Liver (tissue), 9 donors: ENCODE data around the gene PRTFDC1. TPM values are rescaled to one million over a fixed set of nuclear protein-coding genes. Genes with fewer than 3 reads are reported as not detected.

Experiments
- DNase-seq: peaks from one replicate; pipeline ENCODE4 v3.0.0-alpha.2; 2017; ENCODE audit warnings: low spot score
- H3K27ac ChIP-seq, 2 donors: one replicate each; pipeline ENCODE4 v1.7.0; 2013; ENCODE audit warnings: inconsistent platforms in 2 of 2, low read length in 2 of 2, control low read depth in 1 of 2, low read depth in 1 of 2, mild to moderate bottlenecking in 1 of 2
- H3K27me3 ChIP-seq, 4 donors: one replicate each; pipeline versions ENCODE4 v1.6.1 to v1.7.0; 2013; ENCODE audit warnings: low read length in 3 of 4, inconsistent platforms in 1 of 4, mild to moderate bottlenecking in 1 of 4, moderate library complexity in 1 of 4; ENCODE audit not compliant: control insufficient read depth in 4 of 4, insufficient read depth in 4 of 4
- H3K36me3 ChIP-seq, 4 donors: one replicate each; pipeline versions ENCODE4 v1.6.1 to v1.7.0; 2013; ENCODE audit warnings: low read length in 3 of 4, mild to moderate bottlenecking in 3 of 4, low read depth in 1 of 4, moderate library complexity in 1 of 4; ENCODE audit not compliant: control insufficient read depth in 4 of 4, insufficient read depth in 3 of 4
- H3K4me1 ChIP-seq, 4 donors: one replicate each; pipeline versions ENCODE4 v1.6.1 to v1.7.0; 2013; ENCODE audit warnings: low read length in 3 of 4, mild to moderate bottlenecking in 3 of 4, moderate library complexity in 1 of 4; ENCODE audit not compliant: control insufficient read depth in 4 of 4, insufficient read depth in 4 of 4
- H3K4me3 ChIP-seq, 3 donors: one replicate each; pipeline versions ENCODE4 v1.6.1 to v1.7.0; 2013; ENCODE audit warnings: low read length in 3 of 3, control low read depth in 1 of 3, low read depth in 1 of 3, mild to moderate bottlenecking in 1 of 3
- H3K9ac ChIP-seq, 2 donors: one replicate each; pipeline ENCODE4 v1.7.0; 2013; ENCODE audit warnings: low read length in 2 of 2, mild to moderate bottlenecking in 2 of 2, moderate library complexity in 2 of 2, control low read depth in 1 of 2, low read depth in 1 of 2
- H3K9me3 ChIP-seq, 4 donors: one replicate each; pipeline versions ENCODE4 v1.6.1 to v1.7.0; 2013; ENCODE audit warnings: low read length in 3 of 4; ENCODE audit not compliant: control insufficient read depth in 4 of 4
- ATF3 ChIP-seq: IDR thresholded peaks from 2 replicates; pipeline ENCODE4 v1.6.1; 2016; ENCODE audit warnings: antibody characterized with exemption
- CTCF ChIP-seq: fragments of 150-350 bp; IDR thresholded peaks from 2 replicates; pipeline ENCODE4 v1.5.1; 2017; ENCODE audit warnings: improper control_type of control experiment, low read depth, low read length; ENCODE audit not compliant: missing input control
- EGR1 ChIP-seq, 2 donors: IDR thresholded peaks; 2 replicates each; pipeline ENCODE4 v1.6.1; 2016 to 2018; ENCODE audit warnings: antibody characterized with exemption in 2 of 2, low read depth in 2 of 2
- GABPA ChIP-seq, 2 donors: IDR thresholded peaks in 1 of 2; conservative IDR thresholded peaks in 1 of 2; 2 replicates each; pipeline ENCODE4 v1.6.1; 2016; ENCODE audit warnings: antibody characterized with exemption in 2 of 2, mild to moderate bottlenecking in 1 of 2, moderate library complexity in 1 of 2
- HNF4A ChIP-seq, 2 donors: conservative IDR thresholded peaks; 2 replicates each; pipeline ENCODE4 v1.6.1; 2016; ENCODE audit warnings: antibody characterized with exemption in 2 of 2, mild to moderate bottlenecking in 2 of 2
- RAD21 ChIP-seq, 2 donors: IDR thresholded peaks; 2 replicates each; pipeline ENCODE4 v1.6.1; 2016; ENCODE audit warnings: antibody characterized with exemption in 2 of 2, mild to moderate bottlenecking in 2 of 2
- REST ChIP-seq: IDR thresholded peaks from 2 replicates; pipeline ENCODE4 v1.6.1; 2016; ENCODE audit warnings: antibody characterized with exemption, mild to moderate bottlenecking
- SP1 ChIP-seq: IDR thresholded peaks from 2 replicates; pipeline ENCODE4 v1.6.1; 2018; ENCODE audit warnings: antibody characterized with exemption, mild to moderate bottlenecking
- YY1 ChIP-seq: IDR thresholded peaks from 2 replicates; pipeline ENCODE4 v1.6.1; 2016; ENCODE audit warnings: antibody characterized with exemption, mild to moderate bottlenecking
- ZBTB33 ChIP-seq: IDR thresholded peaks from 2 replicates; pipeline ENCODE4 v1.6.1; 2016; ENCODE audit warnings: antibody characterized with exemption
- WGBS: extraction: QIAGEN DNeasy Blood & Tissue Kit; methylation state at CpG from one replicate; pipeline ENCODE4 v1.1.7; 2013; 5-methylcytosine and 5-hydroxymethylcytosine counted together
- polyA plus RNA-seq, 2 donors: library from polyadenylated mRNA; stranded (reverse) in 1 of 2; unstranded in 1 of 2; fragments of 200-250 nt in 1 of 2; fragments of >200 nt in 1 of 2; fragmentation: Nextera tagmentation in 1 of 2; extraction: Ambion mirVana in 1 of 2; gene quantifications; one replicate each; pipeline versions ENCODE4 v1.2.1 to v1.2.3, GENCODE V29; 2013 to 2015
- total RNA-seq, 2 donors: library from RNA; depleted of rRNA; stranded (reverse); fragments of >200 nt; gene quantifications; one replicate each; pipeline ENCODE4 v1.2.3, GENCODE V29; 2014
- donor health status: healthy.
- donor health status: healthy.
- donor health status: healthy.
- donor health status: healthy.
- donor health status: healthy.

The PRTFDC1 gene
- total and polyA plus RNA-seq, 4 donors, result 0.93 to 3.1 (median 1.9) TPM

GRCh38 chr10:24930427-24930826 lies 22.0 kb downstream of the PRTFDC1 start:
- H3K9ac ChIP-seq, result no peak overlapping the region
- H3K36me3 ChIP-seq, result no peaks in the 10 kb centered on the region
- no peaks in the 10 kb centered on the region for H3K9me3 ChIP-seq
- H3K4me1 ChIP-seq, result no peaks in the 10 kb centered on the region
- H3K27ac ChIP-seq, result no peak overlapping the region
- DNase-seq, result no peak
- no peaks in the 10 kb centered on the region for H3K27me3 ChIP-seq
- no peak for TF ChIP-seq ATF3
- TF ChIP-seq ZBTB33, result no peak
- TF ChIP-seq YY1, result no peak
- TF ChIP-seq CTCF, result no peak
- 91% methylated on average over 2 of the region's 2 CpGs for WGBS
- H3K4me3 ChIP-seq, result no peak overlapping the region

- H3K9ac ChIP-seq, result no peak overlapping the region
- no peak overlapping the region for H3K4me3 ChIP-seq
- WGBS, result 92% methylated on average over 4 of the region's 4 CpGs
- H3K27ac ChIP-seq, result no peak overlapping the region
- no peak for DNase-seq
- no peaks in the 10 kb centered on the region for H3K9me3 ChIP-seq
- TF ChIP-seq ATF3 (no peak), REST (no peak), EGR1 (IDR thresholded peaks at IDR 0.05; ENCODE audit: low read depth in 2 of 2) (no peak)
- H3K36me3 ChIP-seq, result no peaks in the 10 kb centered on the region
- H3K4me1 ChIP-seq, result no peaks in the 10 kb centered on the region
- no peaks in the 10 kb centered on the region for H3K27me3 ChIP-seq
These were observed 22.5 kb downstream of the PRTFDC1 start for GRCh38 chr10:24929904-24930303.

GRCh38 chr10:24929056-24929544 lies 23.3 kb downstream of the PRTFDC1 start:
- Histone ChIP-seq H3K27me3 (no peaks in the 10 kb centered on the region), H3K36me3 (no peaks in the 10 kb centered on the region), H3K27ac (no peak overlapping the region), H3K9me3 (no peaks in the 10 kb centered on the region), H3K4me3 (no peak overlapping the region), H3K4me1 (no peaks in the 10 kb centered on the region), H3K9ac (no peak overlapping the region)
- TF ChIP-seq SP1 (no peak), GABPA (IDR thresholded peaks at IDR 0.05 in 1 of 2, conservative IDR thresholded peaks at IDR 0.05 in 1 of 2) (no peak), HNF4A (conservative IDR thresholded peaks at IDR 0.05) (no peak), RAD21 (IDR thresholded peaks at IDR 0.05) (no peak)
- 81% methylated on average over 4 of the region's 4 CpGs for WGBS
- DNase-seq, result no peak
